Activated naive CD4-positive, alpha-beta T cell treated with anti-CD3 and anti-CD28 coated beads, Interleukin-2, amount 50 U/mL, for 72 hours (primary cell): ENCODE data around the gene ETV6. TPM values are rescaled to one million over a fixed set of nuclear protein-coding genes. Genes with fewer than 3 reads are reported as not detected.

Source experiments
- ATAC-seq, 2 donors: fragments of 150-1000 bp; cut with Tn5 transposase; 2 replicates each; pipeline ENCODE4 v1.10.0; 2021; ENCODE audit warnings: mild to moderate bottlenecking in 2 of 2, moderate library complexity in 2 of 2
- DNase-seq, 2 donors: peaks; one replicate each; pipeline ENCODE4 v3.0.0; 2021 to 2022; ENCODE audit warnings: low spot score in 2 of 2
- H3K27ac Mint-ChIP-seq, 2 donors: one replicate each; pipeline ENCODE4 v1.8.0; 2022; ENCODE audit warnings: mild to moderate bottlenecking in 2 of 2, mixed read lengths in 2 of 2
- H3K36me3 Mint-ChIP-seq, 2 donors: one replicate each; pipeline ENCODE4 v1.8.0; 2022; ENCODE audit warnings: mixed read lengths in 2 of 2
- H3K9me3 Mint-ChIP-seq, 2 donors: one replicate each; pipeline ENCODE4 v1.8.0; 2022; ENCODE audit warnings: mixed read lengths in 2 of 2
- total RNA-seq, 2 donors: library from RNA; stranded (reverse); gene quantifications; one replicate each; pipeline ENCODE4 v1.2.3, GENCODE V29; 2022

Gene ETV6
- total RNA-seq, 2 donors from 2014 or later: 15.2 to 80.7 TPM

GRCh38 chr12:11729439-11730150 is 80.1 kb downstream of the ETV6 start:
- H3K36me3 Mint-ChIP-seq: peaks cover 0 to 33% of the 10 kb centered on the region in 2 donors
- ATAC-seq (peak in 1 of 2 donors; percentile 33), DNase-seq (no peak)
- peaks cover 0 to 6% of the 10 kb centered on the region in 2 donors for H3K9me3 Mint-ChIP-seq
- H3K27ac Mint-ChIP-seq: peak overlapping the region in 1 of 2 donors; percentile 44

- ATAC-seq (no peak), DNase-seq (no peak)
Observed at GRCh38 chr12:11730299-11731041, 81.0 kb downstream of the ETV6 start.

DNA sequence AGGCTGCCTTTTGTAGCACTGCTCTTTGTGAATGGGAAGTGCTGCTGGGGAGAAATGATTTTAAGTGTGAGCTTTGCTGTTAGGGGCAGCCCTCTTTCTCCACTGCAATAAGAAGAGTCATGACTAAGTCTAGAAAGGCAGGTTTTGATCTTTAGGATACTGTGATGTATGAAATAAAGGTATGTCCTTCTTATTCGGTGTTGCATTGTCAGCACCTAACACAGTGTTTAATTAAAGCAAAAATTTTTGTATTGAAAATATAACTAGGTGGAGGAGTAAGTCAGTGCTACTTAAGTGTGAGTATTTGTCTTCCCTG is 81.5 kb downstream of the ETV6 start:
- DNase-seq (peak in 1 of 2 donors; percentile 14), ATAC-seq (peak; percentile 48 to 53)
- Mint-ChIP-seq H3K36me3 (peaks cover 0 to 29% of the 10 kb centered on the region in 2 donors), H3K9me3 (peaks cover 0 to under 1% of the 10 kb centered on the region in 2 donors), H3K27ac (peak overlapping the region; percentile 68 to 81)

More at GRCh38 chr12:11730299-11731041, 81.0 kb downstream of the ETV6 start:
- H3K27ac Mint-ChIP-seq: peak overlapping the region; percentile 68 to 81
- H3K9me3 Mint-ChIP-seq: peaks cover 0 to 6% of the 10 kb centered on the region in 2 donors
- H3K36me3 Mint-ChIP-seq: peaks cover 0 to 32% of the 10 kb centered on the region in 2 donors

DNA sequence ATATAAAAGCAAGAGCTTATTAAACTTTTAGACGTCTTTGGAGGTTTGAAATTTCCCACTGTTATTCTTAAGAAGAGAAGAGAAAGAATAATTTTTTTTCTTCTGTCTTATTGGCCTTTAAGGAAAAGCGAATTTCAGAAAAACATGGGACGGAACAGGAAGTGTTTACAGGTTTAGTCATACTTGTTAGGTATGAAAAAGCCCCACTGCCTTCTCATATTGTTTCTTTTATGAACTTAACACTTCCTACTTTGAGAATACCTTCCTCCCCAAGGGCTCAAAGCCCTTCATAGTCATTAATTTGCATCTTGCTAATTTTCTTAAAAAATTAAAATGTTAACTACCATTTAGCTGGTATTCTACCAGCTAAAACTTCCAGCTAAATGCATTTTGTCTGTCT is 82.0 kb downstream of the ETV6 start:
- ATAC-seq: peak in 1 of 2 donors; percentile 30
- DNase-seq: no peak
- peak overlapping the region; percentile 68 to 81 for H3K27ac Mint-ChIP-seq
- H3K9me3 Mint-ChIP-seq: no peaks in the 10 kb centered on the region
- H3K36me3 Mint-ChIP-seq: peaks cover 0 to 30% of the 10 kb centered on the region in 2 donors

DNA sequence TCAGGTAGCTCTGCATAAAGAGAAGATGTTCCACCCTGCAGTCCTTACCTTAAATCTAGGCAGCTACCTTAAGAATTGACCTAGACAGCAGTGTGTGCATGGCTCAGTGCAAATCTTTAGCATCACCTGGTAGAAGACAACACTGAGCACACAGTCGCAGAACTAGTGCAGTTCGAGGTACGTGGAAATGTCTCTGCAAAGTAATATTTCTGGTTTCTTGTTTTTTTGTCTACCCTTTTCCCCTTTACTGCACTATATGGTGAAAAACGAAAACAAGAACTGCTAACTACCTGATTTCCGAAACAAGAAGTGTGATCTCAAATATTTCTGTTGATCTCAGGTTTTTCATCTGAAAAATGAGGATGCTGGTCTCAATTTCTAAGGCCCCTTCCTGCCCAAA is 82.5 kb downstream of the ETV6 start:
- no peaks in the 10 kb centered on the region for H3K9me3 Mint-ChIP-seq
- no peak for DNase-seq
- H3K36me3 Mint-ChIP-seq: peaks cover 0 to 33% of the 10 kb centered on the region in 2 donors
- no peak for ATAC-seq
- H3K27ac Mint-ChIP-seq: peak overlapping the region; percentile 68 to 96

GRCh38 chr12:11732715-11733114 is 83.2 kb downstream of the ETV6 start:
- Mint-ChIP-seq H3K27ac (peak overlapping the region; percentile 60 to 96), H3K9me3 (no peaks in the 10 kb centered on the region)
- no peak for ATAC-seq

GRCh38 chr12:11734580-11735180 is 85.2 kb downstream of the ETV6 start:
- Mint-ChIP-seq H3K36me3 (peaks cover 0 to 35% of the 10 kb centered on the region in 2 donors), H3K27ac (no peak overlapping the region), H3K9me3 (no peaks in the 10 kb centered on the region)
- no peak for ATAC-seq
- DNase-seq: no peak

More at GRCh38 chr12:11732715-11733114, 83.2 kb downstream of the ETV6 start:
- H3K36me3 Mint-ChIP-seq: peaks cover 0 to 33% of the 10 kb centered on the region in 2 donors
- no peak for DNase-seq

DNA sequence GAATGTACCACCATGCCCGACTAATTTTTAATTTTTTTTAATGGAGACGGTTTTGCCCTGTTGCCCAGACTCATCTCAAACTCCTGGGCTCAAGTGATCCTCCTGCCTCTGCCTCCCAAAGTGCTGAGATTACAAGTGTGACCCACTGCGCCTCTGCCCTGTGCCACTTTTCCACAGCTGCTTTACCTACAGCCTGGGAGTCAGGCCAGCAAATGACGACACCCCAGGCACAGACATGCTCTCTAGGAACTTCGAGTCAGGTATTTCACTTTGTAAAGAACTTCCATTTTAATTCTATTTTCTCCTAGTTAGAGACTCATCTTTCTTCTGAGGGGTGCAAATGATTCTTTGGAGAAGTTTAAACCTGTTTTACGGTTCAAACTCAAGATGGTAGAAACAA is 89.0 kb downstream of the ETV6 start:
- Mint-ChIP-seq H3K36me3 (peaks cover 0 to 19% of the 10 kb centered on the region in 2 donors), H3K9me3 (no peaks in the 10 kb centered on the region), H3K27ac (no peak overlapping the region)
- DNase-seq (no peak), ATAC-seq (no peak)

DNA sequence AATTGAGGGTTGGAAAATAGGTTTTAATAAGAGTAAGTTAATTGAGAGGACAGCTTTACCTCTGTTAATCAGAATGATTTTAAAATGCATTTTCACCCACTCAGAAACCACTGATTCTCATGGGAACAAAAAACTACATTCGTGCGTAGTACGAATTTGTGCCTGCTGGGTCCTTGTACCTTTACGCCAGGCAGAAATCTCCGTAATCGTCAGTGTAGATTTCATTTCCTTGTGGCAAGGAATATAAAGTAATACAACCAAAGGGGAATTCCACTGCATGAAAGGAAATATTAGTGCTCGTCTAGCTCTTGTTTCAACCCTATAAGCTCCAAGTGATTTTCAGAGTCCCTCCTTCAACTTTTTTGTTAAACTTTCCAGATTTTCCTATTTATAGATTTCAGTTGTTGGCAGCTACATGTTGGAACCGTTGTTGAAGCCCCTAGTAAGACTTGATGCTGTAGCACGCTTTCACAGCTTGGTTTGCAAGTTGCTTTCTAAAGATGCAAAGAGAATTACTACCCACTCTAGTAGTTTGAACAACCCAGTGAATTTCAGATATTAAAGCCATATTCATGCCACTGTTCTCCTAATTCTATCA is 90.6 kb downstream of the ETV6 start:
- H3K9me3 Mint-ChIP-seq: no peaks in the 10 kb centered on the region
- no peak for DNase-seq
- H3K36me3 Mint-ChIP-seq: peaks cover 0 to 19% of the 10 kb centered on the region in 2 donors
- no peak overlapping the region for H3K27ac Mint-ChIP-seq
- no peak for ATAC-seq

DNA sequence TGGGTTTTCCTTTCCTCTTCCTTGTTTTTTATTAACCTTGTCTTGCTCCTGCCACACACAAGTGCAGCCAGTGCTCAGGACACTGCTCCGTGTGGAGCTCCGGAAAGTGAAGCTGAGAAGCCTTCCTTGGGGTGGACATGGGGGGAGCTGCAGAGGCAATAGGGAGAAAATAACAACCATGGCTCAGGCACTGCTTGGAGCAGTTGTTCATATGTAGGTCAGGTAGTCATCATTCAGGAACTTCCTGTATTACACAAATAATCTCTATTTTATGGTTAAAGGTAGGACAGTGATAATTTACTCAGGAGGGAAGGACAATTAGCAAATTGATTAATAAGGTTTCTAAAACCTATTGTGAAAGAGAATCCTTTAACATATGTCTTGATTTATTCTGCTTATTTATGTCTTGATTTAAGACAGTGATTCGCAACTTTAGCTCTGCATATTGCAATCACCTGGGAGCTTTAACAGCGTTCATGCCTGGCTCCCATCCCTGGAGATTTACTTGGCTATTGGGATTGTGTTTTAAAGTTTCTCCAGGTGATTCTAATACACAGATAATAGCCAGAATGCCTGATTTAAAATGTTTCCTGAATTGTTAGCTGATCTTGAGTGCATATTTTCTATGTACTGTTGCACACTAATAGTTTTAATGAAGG is 92.1 kb downstream of the ETV6 start:
- no peak overlapping the region for H3K27ac Mint-ChIP-seq

DNA sequence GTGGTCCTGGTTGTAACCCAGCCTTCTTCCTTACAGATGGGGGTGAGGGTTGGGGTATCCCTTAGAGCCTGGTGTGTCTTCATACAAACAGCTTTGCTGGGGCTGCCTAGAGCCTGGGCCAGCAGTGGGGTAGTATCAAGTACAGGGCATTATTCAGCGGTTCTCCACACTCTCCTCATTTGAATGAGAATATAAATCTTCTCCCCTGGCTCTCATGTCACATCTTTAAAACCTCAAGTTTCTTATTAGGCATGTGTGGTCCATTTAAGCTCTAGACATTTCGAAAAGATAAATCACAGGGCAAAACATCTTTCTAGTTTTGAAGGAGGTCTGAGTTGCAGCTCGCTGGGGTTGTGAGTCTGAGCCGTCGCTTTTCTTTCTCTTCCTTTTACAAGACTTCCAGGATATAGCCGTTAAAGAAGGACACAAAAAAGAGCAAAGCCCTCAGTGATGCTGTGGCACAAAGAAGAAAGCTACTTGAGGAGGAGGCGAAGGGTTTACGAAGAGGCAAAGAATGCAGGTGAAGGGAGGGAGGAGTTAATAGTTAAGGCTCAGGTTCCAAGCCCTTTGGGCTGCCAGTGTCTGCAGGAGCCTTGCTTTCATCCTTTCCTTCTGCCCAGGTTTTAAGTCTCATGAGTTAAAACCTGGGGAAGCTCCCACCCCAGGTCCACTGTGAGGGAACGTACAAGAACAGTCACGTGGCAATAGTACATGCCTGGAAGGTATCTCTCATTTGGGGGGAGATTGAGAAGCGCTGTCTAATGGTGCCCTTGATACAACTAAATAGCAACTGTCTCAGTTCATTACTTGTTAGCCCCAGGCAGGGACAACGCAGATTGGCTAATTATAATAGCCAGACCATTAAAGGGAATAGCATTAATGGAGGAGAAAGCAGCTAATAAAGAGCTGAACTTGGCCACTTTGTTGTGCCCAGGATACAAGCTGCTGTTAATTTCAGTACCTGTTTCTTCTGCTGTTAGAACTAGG is 94.2 kb downstream of the ETV6 start:
- Mint-ChIP-seq H3K27ac (no peak overlapping the region), H3K9me3 (no peaks in the 10 kb centered on the region), H3K36me3 (peaks cover 0 to 17% of the 10 kb centered on the region in 2 donors)
- DNase-seq (no peak), ATAC-seq (no peak)

More for the DNA sequence above, 92.1 kb downstream of the ETV6 start:
- ATAC-seq (no peak), DNase-seq (no peak)
- Mint-ChIP-seq H3K36me3 (peaks cover 0 to 16% of the 10 kb centered on the region in 2 donors), H3K9me3 (no peaks in the 10 kb centered on the region)

DNA sequence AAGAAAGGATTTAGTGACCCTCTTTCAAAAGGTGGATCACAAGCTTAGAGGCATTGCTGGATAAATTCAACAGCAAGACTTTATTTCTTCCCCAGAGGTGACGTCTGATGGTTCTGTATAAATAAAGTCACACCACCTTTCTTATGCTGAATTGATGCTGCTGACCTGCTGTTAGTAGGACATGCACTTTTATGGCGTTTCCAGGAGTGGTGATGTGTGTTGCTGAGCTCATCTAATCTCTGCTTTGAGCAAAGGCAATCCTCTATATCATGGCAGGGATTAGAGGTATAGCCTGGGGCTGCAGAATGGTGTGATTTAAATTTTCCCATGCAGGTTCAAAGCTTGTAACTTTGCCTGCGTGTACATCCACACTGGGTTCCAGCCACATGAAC is 94.9 kb downstream of the ETV6 start:
- ATAC-seq (no peak), DNase-seq (no peak)
- Mint-ChIP-seq H3K9me3 (no peaks in the 10 kb centered on the region), H3K36me3 (peaks cover 0 to 15% of the 10 kb centered on the region in 2 donors), H3K27ac (no peak overlapping the region)

- DNase-seq (no peak), ATAC-seq (no peak)
- Mint-ChIP-seq H3K9me3 (no peaks in the 10 kb centered on the region), H3K36me3 (peaks cover 0 to 21% of the 10 kb centered on the region in 2 donors), H3K27ac (no peak overlapping the region)
Observed at GRCh38 chr12:11745113-11745512, 95.6 kb downstream of the ETV6 start.

DNA sequence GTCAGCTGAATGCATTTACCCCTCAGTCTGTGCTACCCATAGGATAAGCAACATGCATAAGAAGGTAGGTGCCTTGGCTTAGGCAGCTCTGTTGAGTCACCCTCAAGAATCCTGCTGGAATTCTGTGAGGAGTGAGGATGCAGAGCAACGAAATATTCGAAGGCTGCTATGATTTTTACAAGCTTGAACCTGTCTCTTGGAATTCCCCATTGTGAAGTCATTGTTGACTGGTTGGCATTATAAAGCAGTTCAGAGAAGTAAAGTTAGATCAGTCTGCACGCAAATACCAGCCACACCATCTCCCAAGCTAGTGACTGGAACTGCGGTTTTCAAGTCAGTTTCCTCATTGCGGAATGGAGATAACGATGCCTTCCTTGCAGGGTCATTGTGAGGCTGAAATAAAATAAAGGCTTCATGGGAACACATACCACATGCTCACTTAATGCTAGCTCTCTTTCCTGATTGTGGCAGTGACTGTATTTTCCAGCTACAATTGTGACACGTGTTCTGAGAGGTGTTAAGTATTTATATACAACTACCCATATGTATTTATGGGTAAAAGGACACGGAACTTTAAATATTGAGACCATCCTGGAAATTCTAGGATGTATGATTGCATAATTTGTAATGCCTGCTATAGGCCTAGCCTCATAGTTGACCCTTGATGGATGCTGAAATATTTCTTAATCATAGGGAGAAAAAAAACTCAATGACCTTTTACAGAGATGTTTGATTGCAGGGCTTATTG is 96.7 kb downstream of the ETV6 start:
- DNase-seq (no peak), ATAC-seq (peak; percentile 46 to 84)
- Mint-ChIP-seq H3K27ac (peak overlapping the region; percentile 22 to 48), H3K9me3 (no peaks in the 10 kb centered on the region), H3K36me3 (peaks cover under 1 to 22% of the 10 kb centered on the region in 2 donors)
